C4-2B (cell line): Measurements from ENCODE around the gene LIMS1.

Experiments
- ZFX ChIP-seq: fragments of 450-650 bp; IDR thresholded peaks from 2 replicates; pipeline ENCODE4 v1.6.1; 2017
- TF ChIP-seq, protein P1 (sequence below): fragments of 450-650 bp; conservative IDR thresholded peaks from 2 replicates; pipeline ENCODE4 v1.5.1; 2017; ENCODE audit warnings: mild to moderate bottlenecking

DNA sequence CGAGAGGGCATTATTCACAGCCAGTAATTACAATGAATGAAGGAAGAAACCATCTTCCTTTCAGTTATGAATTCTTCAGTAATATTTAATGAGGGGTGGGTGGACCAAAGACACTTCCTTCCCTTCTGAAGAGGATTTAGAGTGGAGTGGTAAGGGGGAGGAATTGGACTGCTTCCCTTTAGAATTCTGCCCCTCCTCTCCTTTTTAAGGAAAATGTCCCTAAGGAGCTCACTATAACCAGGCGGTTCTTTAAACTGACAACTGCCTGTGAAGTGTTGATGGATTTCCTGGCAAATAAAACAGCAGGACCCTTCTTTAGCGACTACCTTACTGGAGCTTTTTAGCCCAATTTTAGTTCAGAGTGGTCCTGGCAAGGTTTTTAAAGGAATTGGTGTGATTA is 86.4 kb downstream of the LIMS1 start:
- TF ChIP-seq, protein P1, sequence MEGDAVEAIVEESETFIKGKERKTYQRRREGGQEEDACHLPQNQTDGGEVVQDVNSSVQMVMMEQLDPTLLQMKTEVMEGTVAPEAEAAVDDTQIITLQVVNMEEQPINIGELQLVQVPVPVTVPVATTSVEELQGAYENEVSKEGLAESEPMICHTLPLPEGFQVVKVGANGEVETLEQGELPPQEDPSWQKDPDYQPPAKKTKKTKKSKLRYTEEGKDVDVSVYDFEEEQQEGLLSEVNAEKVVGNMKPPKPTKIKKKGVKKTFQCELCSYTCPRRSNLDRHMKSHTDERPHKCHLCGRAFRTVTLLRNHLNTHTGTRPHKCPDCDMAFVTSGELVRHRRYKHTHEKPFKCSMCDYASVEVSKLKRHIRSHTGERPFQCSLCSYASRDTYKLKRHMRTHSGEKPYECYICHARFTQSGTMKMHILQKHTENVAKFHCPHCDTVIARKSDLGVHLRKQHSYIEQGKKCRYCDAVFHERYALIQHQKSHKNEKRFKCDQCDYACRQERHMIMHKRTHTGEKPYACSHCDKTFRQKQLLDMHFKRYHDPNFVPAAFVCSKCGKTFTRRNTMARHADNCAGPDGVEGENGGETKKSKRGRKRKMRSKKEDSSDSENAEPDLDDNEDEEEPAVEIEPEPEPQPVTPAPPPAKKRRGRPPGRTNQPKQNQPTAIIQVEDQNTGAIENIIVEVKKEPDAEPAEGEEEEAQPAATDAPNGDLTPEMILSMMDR = no peak
- TF ChIP-seq ZFX = no peak
